Measurements from ENCODE around the gene RIC8A.
"Not testable (repeated sequence)": the region's sequence is repeated elsewhere in the genome, so short reads cannot be mapped to it uniquely, and the experiment has no call there.

The RIC8A gene

GRCh38 chr11:207208-207862 is at the start of gene RIC8A, which contains the start of gene BET1L:
Gene RIC8A, plus strand, starts transcription at chr11:207708. Its CDS starts 1,147 bp downstream, at chr11:208855.
Gene BET1L, minus strand, starts transcription at chr11:207399. Its CDS starts 78 bp downstream, at chr11:207321.
- FAIRE-seq, result peak; percentile 99

GRCh38 chr11:180242-180641 is 27.3 kb upstream of the RIC8A start:
- not testable (repeated sequence) for FAIRE-seq

GRCh38 chr11:189200-189783 is 18.2 kb upstream of the RIC8A start:
- not testable (repeated sequence) for FAIRE-seq

DNA sequence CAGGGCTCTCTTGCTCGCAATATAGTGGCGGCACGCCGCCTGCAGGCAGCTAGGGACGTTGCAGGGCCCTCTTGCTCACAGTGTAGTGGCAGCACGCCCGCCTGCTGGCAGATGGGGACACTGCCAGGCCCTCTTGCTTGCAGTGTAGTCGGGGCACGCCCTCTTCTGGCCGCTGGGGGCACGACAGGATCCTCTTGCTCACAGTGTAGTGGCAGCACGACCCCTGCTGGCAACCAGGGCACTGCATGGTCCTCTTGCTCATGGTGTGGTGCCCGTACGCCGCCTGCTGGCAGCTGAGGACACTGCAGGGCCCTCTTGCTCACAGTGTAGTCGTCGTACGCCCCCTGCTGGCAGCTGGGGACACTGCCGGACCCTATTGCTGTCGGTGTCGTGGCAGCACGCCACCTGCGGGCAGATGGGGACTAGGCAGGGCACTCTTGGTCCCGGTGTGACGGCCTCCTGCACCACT is 17.6 kb upstream of the RIC8A start:
- FAIRE-seq, result not testable (repeated sequence)

GRCh38 chr11:190546-190945 is 17.0 kb upstream of the RIC8A start:
- FAIRE-seq, result not testable (repeated sequence)

GRCh38 chr11:191490-192478 is 15.7 kb upstream of the RIC8A start:
- FAIRE-seq, result peak; percentile 79

DNA sequence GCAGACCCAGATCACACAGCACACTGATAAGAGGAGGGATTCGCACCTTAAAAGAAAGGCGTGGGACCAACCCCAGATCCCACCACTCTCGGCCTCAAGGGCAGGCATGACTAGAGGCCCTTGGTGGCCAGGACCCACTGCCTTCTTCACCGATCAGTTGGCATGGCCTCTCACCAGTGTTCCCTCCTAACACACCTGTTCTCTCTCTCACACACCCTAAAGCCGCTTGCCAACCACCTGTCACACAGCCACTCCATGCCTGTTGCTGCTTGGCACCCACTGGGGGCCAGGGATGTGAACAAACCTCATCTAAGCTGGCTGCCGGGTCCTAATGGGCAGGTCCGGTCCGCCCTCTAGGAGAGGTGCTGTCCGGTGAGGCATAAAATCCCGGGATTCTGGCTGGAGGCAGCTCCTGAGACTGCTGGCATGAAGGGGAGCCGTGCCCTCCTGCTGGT is 14.8 kb upstream of the RIC8A start, which contains the start of gene SCGB1C1:
TSS of gene SCGB1C1 (plus strand) at position 405 of the 455 bp plus-strand sequence. CDS start at position 427, 22 bp downstream.
- not testable (repeated sequence) for FAIRE-seq

- not testable (repeated sequence) for FAIRE-seq
Measured at GRCh38 chr11:193481-193880, 14.0 kb upstream of the RIC8A start.

DNA sequence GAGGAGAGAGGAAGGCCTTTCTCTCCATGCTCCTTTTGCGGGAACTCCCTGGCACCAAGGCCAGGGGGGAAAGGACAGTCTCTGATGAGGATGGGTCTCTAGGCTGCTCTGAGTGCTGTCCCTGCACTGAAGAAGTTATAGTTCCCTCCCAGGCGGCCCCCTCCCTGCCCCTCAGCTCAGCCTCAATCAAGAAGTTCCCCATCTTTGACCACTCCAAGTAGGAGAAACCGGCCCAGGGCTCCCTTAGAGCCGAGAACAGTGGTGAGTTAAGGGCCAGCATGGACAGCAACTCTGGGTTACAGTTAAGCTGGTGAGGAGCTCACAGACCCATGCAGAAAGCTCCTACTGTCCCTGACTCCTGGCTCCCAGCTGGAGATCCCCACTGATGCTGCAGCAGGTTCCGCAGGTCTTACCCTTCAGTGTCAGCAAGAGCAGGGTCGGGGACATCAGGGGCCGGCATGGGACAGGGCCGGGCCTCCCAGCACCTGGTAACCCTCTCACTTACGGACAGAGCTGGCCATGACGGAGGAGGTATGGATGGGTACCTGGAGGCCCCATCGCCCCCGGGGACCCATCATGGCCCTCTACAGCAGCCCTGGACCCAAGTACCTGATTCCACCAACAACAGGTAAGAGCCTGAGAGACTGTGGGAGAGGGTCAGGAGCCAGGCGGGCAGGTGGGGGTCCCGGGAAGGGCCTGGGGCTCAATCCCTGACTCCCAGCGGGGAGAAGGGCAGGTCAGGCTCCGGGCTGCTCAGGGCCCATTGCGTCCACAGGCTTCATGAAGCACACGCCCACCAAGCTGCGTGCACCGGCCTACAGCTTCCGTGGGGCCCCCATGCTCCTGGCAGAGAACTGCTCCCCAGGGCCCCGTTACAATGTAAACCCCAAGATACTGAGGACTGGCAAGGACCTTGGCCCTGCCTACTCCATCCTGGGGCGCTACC is 10.4 kb upstream of the RIC8A start:
- FAIRE-seq, result no peak

DNA sequence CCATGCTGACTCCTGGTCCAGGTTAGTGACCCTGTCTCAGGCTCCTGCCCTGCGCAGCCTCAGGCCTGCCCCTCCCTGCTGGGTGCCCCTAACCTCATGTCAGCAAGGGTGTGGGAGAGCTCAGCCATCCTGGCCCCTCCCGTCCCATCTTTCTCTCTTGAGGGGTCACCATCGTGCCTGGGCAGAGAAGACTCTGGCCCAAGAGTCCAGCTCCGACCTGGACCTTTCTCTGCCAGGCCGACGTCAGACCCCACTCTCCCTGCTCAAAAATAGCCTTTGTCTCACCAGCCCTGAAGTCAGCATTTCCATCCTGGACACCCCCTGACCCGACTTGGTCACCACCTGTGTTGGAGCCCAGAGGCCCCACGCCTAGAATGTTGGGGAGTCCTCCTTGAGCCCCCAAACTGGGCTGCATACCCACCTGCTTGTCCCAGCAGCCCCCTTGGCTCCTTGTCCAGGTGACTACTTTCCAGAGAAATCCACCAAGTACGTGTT is 9.7 kb upstream of the RIC8A start:
- FAIRE-seq, result no peak

GRCh38 chr11:198236-198806 is 9.2 kb upstream of the RIC8A start:
- FAIRE-seq, result no peak

- no peak for FAIRE-seq
Measured at GRCh38 chr11:199004-199581, 8.4 kb upstream of the RIC8A start.

- FAIRE-seq, result no peak
Measured at GRCh38 chr11:199782-200181, 7.7 kb upstream of the RIC8A start.

- no peak for FAIRE-seq
Measured at GRCh38 chr11:200224-201003, 7.1 kb upstream of the RIC8A start.

GRCh38 chr11:201966-202365 is 5.5 kb upstream of the RIC8A start:
- FAIRE-seq, result no peak

- no peak for FAIRE-seq
Measured at GRCh38 chr11:202490-202889, 5.0 kb upstream of the RIC8A start.

GRCh38 chr11:203056-203944 is 4.2 kb upstream of the RIC8A start:
- FAIRE-seq, result no peak

DNA sequence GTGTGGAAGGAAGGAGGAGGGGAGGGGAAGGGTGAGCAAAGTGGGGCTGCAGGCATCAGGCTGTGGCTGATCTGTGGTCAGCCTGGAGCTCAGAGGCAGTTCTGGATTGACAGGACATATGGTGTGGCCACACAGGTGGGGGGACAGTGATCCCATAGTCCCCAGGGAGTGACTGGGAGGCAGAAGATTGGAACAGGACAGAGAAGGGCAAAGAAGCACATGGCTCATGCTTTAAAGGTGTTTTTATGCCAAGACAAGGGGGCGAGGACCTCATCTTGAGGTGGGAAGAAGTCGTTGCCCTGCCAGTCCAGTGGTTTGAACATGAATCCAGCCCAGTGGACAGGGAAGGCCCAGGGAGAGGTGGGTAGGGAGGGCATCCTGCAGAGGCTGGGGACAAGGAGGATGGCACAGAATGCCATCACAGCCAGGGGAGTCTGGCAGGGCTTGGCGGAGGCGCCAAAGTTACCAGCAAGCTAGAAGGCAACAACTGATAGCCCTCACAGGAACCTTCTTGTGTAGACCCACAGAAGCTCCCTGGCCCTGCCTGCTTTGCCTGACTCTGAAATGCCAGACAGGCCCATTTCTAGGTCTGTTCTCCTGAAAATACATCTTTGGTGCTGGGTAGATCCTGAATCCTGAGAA is 3.4 kb upstream of the RIC8A start:
- no peak for FAIRE-seq
